ENCODE results near the gene CSNK2A1. TPM values are rescaled to one million over a fixed set of nuclear protein-coding genes. Genes with fewer than 3 reads are reported as not detected.

The CSNK2A1 gene
- total and polyA plus RNA-seq, 7 donors: 43.9 to 180 (median 122) TPM

DNA sequence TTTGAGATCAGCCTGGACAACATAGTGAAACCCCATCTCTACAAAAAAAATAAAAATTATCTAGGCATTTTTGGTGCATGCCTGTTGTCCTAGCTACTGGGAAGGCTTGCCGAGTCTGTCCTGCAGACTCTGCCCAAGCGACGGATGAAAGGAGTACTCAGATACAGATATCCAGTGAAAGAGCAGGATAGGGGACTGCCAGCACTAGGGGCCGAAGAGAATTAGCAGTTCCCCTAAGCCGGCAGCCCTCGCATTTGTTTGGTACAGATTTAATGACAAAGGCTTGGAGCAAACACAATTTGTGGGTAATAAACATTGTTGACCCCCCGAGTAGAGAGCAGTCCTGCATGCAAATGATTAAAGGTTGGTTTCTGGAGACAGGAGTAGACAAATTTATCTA lies 75.8 kb downstream of the CSNK2A1 start:
- no peaks in the 10 kb centered on the region for H3K36me3 ChIP-seq (ENCODE audit: insufficient read depth in 1 of 2, low read depth in 1 of 2)
- no peak for DNase-seq
- no peak for ATAC-seq
- TF ChIP-seq CTCF (IDR thresholded peaks at IDR 0.05): no peak
- no peaks in the 10 kb centered on the region for H3K27me3 ChIP-seq (ENCODE audit: insufficient read depth in 3 of 3, low read length in 2 of 3)
- H3K4me1 ChIP-seq: no peaks in the 10 kb centered on the region
- no peak overlapping the region for H3K27ac ChIP-seq
- intact Hi-C loops (cut with DNase I): no loop called here
- H3K9me3 ChIP-seq: no peaks in the 10 kb centered on the region
- no peak overlapping the region for H3K4me3 ChIP-seq
- WGBS, 3 donors: 87 to 88% (median 88%) methylated on average over 7 of the region's 7 CpGs

DNA sequence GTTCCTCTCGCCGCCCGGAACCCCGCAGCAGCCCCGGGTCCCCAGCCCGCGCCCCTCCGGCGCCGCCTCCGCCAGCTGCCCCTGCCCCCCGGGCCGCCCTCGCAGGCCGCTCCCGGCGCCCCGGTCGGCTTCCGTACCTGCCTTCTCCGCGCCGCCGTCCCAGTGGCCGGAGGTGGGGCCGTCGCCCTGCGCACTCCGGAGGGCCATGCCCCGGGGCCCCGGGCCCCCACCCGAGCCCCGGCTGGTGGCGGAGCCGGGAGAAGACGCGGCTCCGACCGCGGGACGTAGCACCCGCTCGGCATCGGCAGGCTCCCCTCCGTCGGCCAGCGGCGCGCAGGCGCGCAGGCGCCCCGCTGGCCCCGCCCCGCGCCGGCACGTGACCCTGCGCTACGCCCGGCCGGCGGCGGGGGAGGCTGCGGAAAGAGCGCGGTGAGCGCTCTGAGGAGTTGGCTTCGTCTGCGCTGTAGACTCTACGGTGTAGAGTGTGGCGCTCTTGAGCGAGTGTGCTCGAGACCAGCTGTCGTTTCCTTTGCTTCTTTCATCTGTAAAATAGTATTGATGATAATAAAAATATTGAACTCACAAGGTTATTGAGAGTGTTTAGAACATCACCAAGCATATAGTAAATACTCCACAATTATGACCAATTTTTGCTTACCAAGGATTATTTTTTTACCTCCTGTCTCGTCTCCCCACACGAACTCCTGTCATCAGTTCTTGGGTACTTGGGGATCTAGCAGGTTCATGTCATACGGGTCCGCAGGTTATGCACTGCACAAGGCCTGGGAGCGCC lies 81.2 kb downstream of the CSNK2A1 start, which contains the start of gene TBC1D20:
Gene TBC1D20 (minus strand): TSS at position 335 of the 793 bp plus-strand sequence. CDS start 128 bp downstream, at position 207.
- Histone ChIP-seq H3K4me1 (peaks cover 31% of the 10 kb centered on the region), H3K27me3 (ENCODE audit: insufficient read depth in 3 of 3, low read length in 2 of 3) (no peaks in the 10 kb centered on the region), H3K4me3 (peak within 1 kb of the TSS; percentile 81), H3K27ac (peak within 1 kb of the TSS; percentile 95), H3K36me3 (ENCODE audit: insufficient read depth in 1 of 2, low read depth in 1 of 2) (no peaks in the 10 kb centered on the region), H3K9me3 (no peaks in the 10 kb centered on the region)
- intact Hi-C loops (cut with DNase I): no loop called here
- 1 to 2% (median 1%) methylated on average over 39 to 80 of the region's 80 CpGs for WGBS, 3 donors
- ATAC-seq (peak; percentile 94 to 97 (median 96)), DNase-seq (peak; percentile 84 to 91)
- TF ChIP-seq CTCF (IDR thresholded peaks at IDR 0.05): no peak

DNA sequence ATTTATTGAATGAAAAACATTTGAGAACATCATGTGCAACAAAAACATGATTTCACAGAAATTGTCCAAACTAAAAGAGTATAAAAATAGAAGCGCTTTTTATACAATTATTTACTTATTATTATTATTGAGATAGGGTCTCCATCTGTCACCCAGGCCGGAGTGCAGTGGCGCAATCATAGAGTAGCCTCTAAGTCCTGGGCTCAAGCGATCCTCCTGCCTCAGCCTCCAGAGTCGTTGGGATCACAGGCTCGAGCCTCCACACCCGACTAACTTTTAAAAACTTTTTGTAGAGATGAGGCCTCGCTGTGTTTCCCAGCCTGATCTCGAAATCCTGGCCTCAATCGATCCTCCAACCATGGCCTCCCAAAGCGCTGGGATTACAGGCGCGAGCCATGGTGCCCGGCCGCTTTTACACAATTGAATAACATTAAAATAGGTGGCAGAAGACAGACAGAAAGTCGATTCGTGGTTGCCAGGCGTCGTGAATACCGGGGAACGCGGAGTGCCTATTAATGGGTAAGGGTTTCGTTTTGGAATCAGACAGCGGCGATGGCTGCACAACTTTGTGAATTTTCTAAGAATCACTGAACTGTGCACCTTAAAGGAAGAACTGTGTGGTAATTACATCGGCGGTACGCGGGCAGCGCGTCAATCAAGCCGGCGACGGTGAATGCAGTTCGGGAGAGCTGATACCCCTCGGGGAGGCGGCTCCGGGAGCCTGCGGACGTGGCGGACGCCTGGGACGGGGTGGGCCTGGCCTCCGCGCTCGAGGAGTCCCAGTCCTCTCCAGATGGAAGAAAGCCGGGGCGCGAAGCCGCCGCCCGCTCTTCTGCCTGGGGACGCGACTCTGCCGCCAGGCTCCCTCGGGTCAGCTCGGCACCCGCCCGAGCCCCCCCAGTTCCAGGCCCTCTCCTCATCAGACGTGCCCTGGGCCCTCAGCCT lies 82.1 kb downstream of the CSNK2A1 start:
- Histone ChIP-seq H3K9me3 (no peaks in the 10 kb centered on the region), H3K27me3 (ENCODE audit: insufficient read depth in 3 of 3, low read length in 2 of 3) (no peaks in the 10 kb centered on the region), H3K4me1 (peaks cover 31% of the 10 kb centered on the region), H3K4me3 (peak overlapping the region; percentile 81), H3K36me3 (ENCODE audit: insufficient read depth in 1 of 2, low read depth in 1 of 2) (no peaks in the 10 kb centered on the region), H3K27ac (peak overlapping the region; percentile 95)
- TF ChIP-seq CTCF (IDR thresholded peaks at IDR 0.05): no peak
- intact Hi-C loops (cut with DNase I): no loop called here
- peak; percentile 58 to 78 for DNase-seq
- peak; percentile 40 to 70 (median 46) for ATAC-seq
- 7 to 15% (median 10%) methylated on average over 37 to 60 of the region's 60 CpGs for WGBS, 3 donors

- peaks cover 31% of the 10 kb centered on the region for H3K4me1 ChIP-seq
- 23 to 49% (median 35%) methylated on average over 2 of the region's 2 CpGs for WGBS, 3 donors
Observed at GRCh38 chr20:460707-461106, 82.9 kb downstream of the CSNK2A1 start.

More at GRCh38 chr20:460707-461106, 82.9 kb downstream of the CSNK2A1 start:
- Histone ChIP-seq H3K27ac (peak overlapping the region; percentile 95), H3K27me3 (ENCODE audit: insufficient read depth in 3 of 3, low read length in 2 of 3) (no peaks in the 10 kb centered on the region), H3K36me3 (ENCODE audit: insufficient read depth in 1 of 2, low read depth in 1 of 2) (no peaks in the 10 kb centered on the region), H3K4me3 (peak overlapping the region; percentile 81), H3K9me3 (no peaks in the 10 kb centered on the region)
- DNase-seq (no peak), ATAC-seq (peak in 2 of 4 donors; percentile 38 to 59)
- TF ChIP-seq CTCF (IDR thresholded peaks at IDR 0.05): no peak
- intact Hi-C loops (cut with DNase I): no loop called here

All from psoas muscle (tissue), 8 donors.